Loucy (cell line): ENCODE measurements around the gene PIAS1.
A peak's percentile ranks its signal among the peaks of the same experiment; 100 is the strongest.

Experiments used
- H2AFZ ChIP-seq: fragments of 200-600 bp; sonication (generic); 2 replicates; pipeline ENCODE4 v1.6.0; 2016; ENCODE audit warnings: antibody characterized with exemption, mild to moderate bottlenecking, low read length, moderate library complexity
- H3F3A ChIP-seq: fragments of 200-600 bp; 2 replicates; pipeline ENCODE4 v1.6.0; 2016; ENCODE audit warnings: antibody characterized with exemption, low read depth, mild to moderate bottlenecking
- H3K27me3 ChIP-seq: fragments of 200-600 bp; sonication (generic); 2 replicates; pipeline ENCODE4 v1.6.1; 2014; ENCODE audit warnings: low read length, mild to moderate bottlenecking; ENCODE audit not compliant: insufficient read depth, poor library complexity, severe bottlenecking
- H3K36me3 ChIP-seq: fragments of 200-600 bp; sonication (generic); 2 replicates; pipeline ENCODE4 v1.6.1; 2016; ENCODE audit warnings: low read length; ENCODE audit not compliant: insufficient read depth
- H3K4me1 ChIP-seq: fragments of 200-600 bp; sonication (generic); 2 replicates; pipeline ENCODE4 v1.5.1; 2014; ENCODE audit warnings: low read length, mild to moderate bottlenecking; ENCODE audit not compliant: insufficient read depth, poor library complexity, severe bottlenecking
- H3K4me2 ChIP-seq: fragments of 200-600 bp; sonication (generic); 2 replicates; pipeline ENCODE4 v1.6.0; 2014; ENCODE audit warnings: antibody characterized with exemption, low read length, low read depth, mild to moderate bottlenecking; ENCODE audit not compliant: poor library complexity, severe bottlenecking
- H3K4me3 ChIP-seq: fragments of 200-600 bp; sonication (generic); 2 replicates; pipeline ENCODE4 v1.5.1; 2014; ENCODE audit warnings: low read length, mild to moderate bottlenecking, mixed read lengths; ENCODE audit not compliant: poor library complexity, severe bottlenecking
- H3K79me2 ChIP-seq: fragments of 200-600 bp; sonication (generic); 2 replicates; pipeline ENCODE4 v1.6.1; 2014; ENCODE audit warnings: low read length; ENCODE audit not compliant: insufficient read depth
- H3K9ac ChIP-seq: fragments of 200-600 bp; sonication (generic); 2 replicates; pipeline ENCODE4 v1.6.0; 2014; ENCODE audit warnings: mild to moderate bottlenecking, low read depth, low read length, moderate library complexity; ENCODE audit not compliant: poor library complexity, severe bottlenecking
- H3K9me2 ChIP-seq: fragments of 200-600 bp; sonication (generic); replicated peaks from 2 replicates; pipeline ENCODE4 v1.6.1; 2016; ENCODE audit warnings: low read depth, low read length, mixed read lengths
- H3K9me3 ChIP-seq: fragments of 200-600 bp; sonication (generic); 2 replicates; pipeline ENCODE4 v1.6.1; 2014; ENCODE audit warnings: mild to moderate bottlenecking, antibody characterized with exemption, low read length, low read depth; ENCODE audit not compliant: insufficient read depth
- H4K20me1 ChIP-seq: fragments of 200-600 bp; sonication (generic); 2 replicates; pipeline ENCODE4 v1.6.0; 2014; ENCODE audit warnings: antibody characterized with exemption, low read length, mild to moderate bottlenecking; ENCODE audit not compliant: insufficient read depth, poor library complexity, severe bottlenecking
- CTCF ChIP-seq: fragments of 200-600 bp; sonication (generic); conservative IDR thresholded peaks from 2 replicates; pipeline ENCODE4 v1.5.1; 2014; ENCODE audit warnings: mild to moderate bottlenecking, antibody characterized with exemption, low read length
- EZH2phosphoT487 ChIP-seq: fragments of 200-600 bp; IDR thresholded peaks from 2 replicates; pipeline ENCODE4 v1.6.1; 2018; ENCODE audit warnings: antibody characterized with exemption, mild to moderate bottlenecking, moderate library complexity, borderline replicate concordance

Gene PIAS1

GRCh38 chr15:68038246-68038645 lies 15.9 kb upstream of the PIAS1 start:
- no peak overlapping the region for H3K9ac ChIP-seq
- no peaks in the 10 kb centered on the region for H3K9me3 ChIP-seq
- H3K27me3 ChIP-seq: no peaks in the 10 kb centered on the region
- no peaks in the 10 kb centered on the region for H4K20me1 ChIP-seq
- no peaks in the 10 kb centered on the region for H3F3A ChIP-seq
- H3K4me2 ChIP-seq: no peak overlapping the region
- no peak for TF ChIP-seq CTCF
- TF ChIP-seq EZH2phosphoT487: no peak
- H2AFZ ChIP-seq: no peak overlapping the region
- H3K36me3 ChIP-seq: no peaks in the 10 kb centered on the region
- no peaks in the 10 kb centered on the region for H3K9me2 ChIP-seq
- no peak overlapping the region for H3K4me3 ChIP-seq
- H3K79me2 ChIP-seq: no peaks in the 10 kb centered on the region
- H3K4me1 ChIP-seq: no peaks in the 10 kb centered on the region

GRCh38 chr15:68040144-68040543 lies 14.0 kb upstream of the PIAS1 start:
- H3F3A ChIP-seq: no peaks in the 10 kb centered on the region
- H3K79me2 ChIP-seq: no peaks in the 10 kb centered on the region
- no peak overlapping the region for H3K4me3 ChIP-seq
- H3K9me3 ChIP-seq: 0 out of 2 replicates have a peak, but pooled peaks cover under 1% of the 10 kb centered on the region
- H3K9ac ChIP-seq: no peak overlapping the region
- no peaks in the 10 kb centered on the region for H3K27me3 ChIP-seq
- no peaks in the 10 kb centered on the region for H3K9me2 ChIP-seq
- no peak for TF ChIP-seq CTCF
- no peak for TF ChIP-seq EZH2phosphoT487
- no peaks in the 10 kb centered on the region for H3K36me3 ChIP-seq
- H3K4me2 ChIP-seq: no peak overlapping the region
- no peaks in the 10 kb centered on the region for H4K20me1 ChIP-seq
- H3K4me1 ChIP-seq: no peaks in the 10 kb centered on the region
- no peak overlapping the region for H2AFZ ChIP-seq

GRCh38 chr15:68042156-68042854 lies 11.8 kb upstream of the PIAS1 start:
- Histone ChIP-seq H3K4me3 (no peak overlapping the region), H4K20me1 (no peaks in the 10 kb centered on the region), H3F3A (no peaks in the 10 kb centered on the region), H3K36me3 (no peaks in the 10 kb centered on the region), H3K9ac (peak overlapping the region; percentile 15), H3K27me3 (no peaks in the 10 kb centered on the region), H2AFZ (peak overlapping the region; percentile 85), H3K79me2 (no peaks in the 10 kb centered on the region), H3K4me2 (peak overlapping the region; percentile 10), H3K4me1 (no peaks in the 10 kb centered on the region), H3K9me2 (no peaks in the 10 kb centered on the region), H3K9me3 (0 out of 2 replicates have a peak, but pooled peaks cover 2% of the 10 kb centered on the region)
- TF ChIP-seq CTCF: no peak
- TF ChIP-seq EZH2phosphoT487: no peak
